Spleen (tissue), 7 donors: Measurements from ENCODE around the gene RECK.
"Not testable (repeated sequence)": the region's sequence is repeated elsewhere in the genome, so short reads cannot be mapped to it uniquely, and the experiment has no call there.

Source experiments
- CTCF ChIP-seq, 11 experiments: fragments of 200-600 bp in 7 of 11; fragments of 450-650 bp in 4 of 11; sonication (generic) in 4 of 11; IDR thresholded peaks in 8 of 11; conservative IDR thresholded peaks in 3 of 11; 1 replicate in 7 of 11; 2 replicates in 4 of 11; pipeline versions ENCODE4 v1.4.0 to v1.8.0; 2016 to 2021; ENCODE audit warnings: antibody characterized with exemption in 11 of 11, inconsistent platforms in 4 of 11, mild to moderate bottlenecking in 1 of 11
- POLR2A ChIP-seq, 3 donors: fragments of 450-650 bp; IDR thresholded peaks; one replicate each; pipeline ENCODE4 v1.5.1; 2017; ENCODE audit warnings: antibody characterized with exemption in 3 of 3, mild to moderate bottlenecking in 1 of 3
- POLR2AphosphoS5 ChIP-seq, 3 donors: sonication (generic); formaldehyde crosslinking; IDR thresholded peaks; one replicate each; pipeline ENCODE4 v1.5.1; 2017; ENCODE audit warnings: antibody characterized with exemption in 3 of 3
- donor health status: DM: no; HTN: no; CAD: no; lungs with moderate emphysema.
- donor health status: DM: no; HTN: no; CAD: no.
- donor health status: DM: no; HTN: no; CAD: no.

GRCh38 chr9:35997016-35997415 is 39.7 kb upstream of the RECK start:
- not testable (repeated sequence) for TF ChIP-seq POLR2A (IDR thresholded peaks at IDR 0.05); CTCF (IDR thresholded peaks at IDR 0.05 in 8 of 11, conservative IDR thresholded peaks at IDR 0.05 in 3 of 11); POLR2AphosphoS5 (IDR thresholded peaks at IDR 0.05)
